ENCODE results near the gene ADPGK. TPM values are rescaled to one million over a fixed set of nuclear protein-coding genes. Genes with fewer than 3 reads are reported as not detected.
"Not testable (repeated sequence)": the region's sequence is repeated elsewhere in the genome, so short reads cannot be mapped to it uniquely, and the experiment has no call there.

The ADPGK gene
- total RNA-seq, 1 experiment from 2014 or later = 52.9 TPM

- H3K9me2 ChIP-seq (replicated peaks; ENCODE audit: low read length) = no peaks in the 10 kb centered on the region
- H4K20me1 ChIP-seq (ENCODE audit: low read length) = no peaks in the 10 kb centered on the region
- intact Hi-C loops (cut with micrococcal nuclease) = no loop called here
- no peak overlapping the region for H3K9ac ChIP-seq (ENCODE audit: low read length)
- no peaks in the 10 kb centered on the region for H3F3A ChIP-seq (ENCODE audit: low read length, unreplicated experiment)
- DNase-seq = peak; percentile 27
- H3K4me1 ChIP-seq (ENCODE audit: insufficient read depth, low read length) = no peaks in the 10 kb centered on the region
- H2AFZ ChIP-seq (ENCODE audit: low read length) = no peak overlapping the region
- no peaks in the 10 kb centered on the region for H3K36me3 ChIP-seq (ENCODE audit: low read depth, low read length)
- ChIA-PET CTCF (no interaction called here), POLR2A (ENCODE audit: unreplicated experiment) (no interaction called here)
- H3K79me2 ChIP-seq (ENCODE audit: low read length) = no peaks in the 10 kb centered on the region
- no peak overlapping the region for H3K4me2 ChIP-seq (ENCODE audit: low read length)
- H3K27me3 ChIP-seq (ENCODE audit: low read length) = peaks cover 21% of the 10 kb centered on the region
- TF ChIP-seq EZH2phosphoT487 (IDR thresholded peaks at IDR 0.05; ENCODE audit: borderline replicate concordance, low read length) (no peak), CTCF (conservative IDR thresholded peaks at IDR 0.05; ENCODE audit: low read depth, low read length) (no peak), EZH2 (IDR thresholded peaks at IDR 0.05; ENCODE audit: low read length, unreplicated experiment) (no peak)
- H3K9me3 ChIP-seq (ENCODE audit: low read length) = no peaks in the 10 kb centered on the region
- no peak for ATAC-seq
- H3K4me3 ChIP-seq (ENCODE audit: low read length) = no peak overlapping the region
- no peak overlapping the region for H3K27ac ChIP-seq (ENCODE audit: low read length)
- no TSS peak for BruUV-seq (replicated peaks)
These were observed 29.9 kb upstream of the ADPGK start for GRCh38 chr15:72813345-72814004.

- H3K4me2 ChIP-seq (ENCODE audit: low read length) = no peak overlapping the region
- no peak overlapping the region for H3K27ac ChIP-seq (ENCODE audit: low read length)
- no TSS peak for BruUV-seq (replicated peaks)
- POLR2A ChIA-PET (ENCODE audit: unreplicated experiment) = no interaction called here
- H3K4me3 ChIP-seq (ENCODE audit: low read length) = no peak overlapping the region
- H3K36me3 ChIP-seq (ENCODE audit: low read depth, low read length) = no peaks in the 10 kb centered on the region
- H2AFZ ChIP-seq (ENCODE audit: low read length) = no peak overlapping the region
- no peak for ATAC-seq
- intact Hi-C loops (cut with micrococcal nuclease) = no loop called here
- no peaks in the 10 kb centered on the region for H3F3A ChIP-seq (ENCODE audit: low read length, unreplicated experiment)
- H3K79me2 ChIP-seq (ENCODE audit: low read length) = no peaks in the 10 kb centered on the region
- no peak for DNase-seq
- H3K27me3 ChIP-seq (ENCODE audit: low read length) = peaks cover 3% of the 10 kb centered on the region; the same call in 1 of the 2 replicates
- no peak for TF ChIP-seq EZH2 (IDR thresholded peaks at IDR 0.05; ENCODE audit: low read length, unreplicated experiment)
- TF ChIP-seq EZH2phosphoT487 (IDR thresholded peaks at IDR 0.05; ENCODE audit: borderline replicate concordance, low read length) = no peak
- no peak for TF ChIP-seq CTCF (conservative IDR thresholded peaks at IDR 0.05; ENCODE audit: low read depth, low read length)
- no peaks in the 10 kb centered on the region for H3K9me3 ChIP-seq (ENCODE audit: low read length)
- no peak overlapping the region for H3K9ac ChIP-seq (ENCODE audit: low read length)
- no peaks in the 10 kb centered on the region for H4K20me1 ChIP-seq (ENCODE audit: low read length)
- CTCF ChIA-PET = no interaction called here
- H3K9me2 ChIP-seq (replicated peaks; ENCODE audit: low read length) = no peaks in the 10 kb centered on the region
- H3K4me1 ChIP-seq (ENCODE audit: insufficient read depth, low read length) = no peaks in the 10 kb centered on the region
These were observed 25.8 kb upstream of the ADPGK start for GRCh38 chr15:72809329-72809728.

- ATAC-seq; H3K9me2 ChIP-seq (replicated peaks; ENCODE audit: low read length); H2AFZ ChIP-seq (ENCODE audit: low read length); H3K4me2 ChIP-seq (ENCODE audit: low read length); CTCF ChIA-PET; H3K9ac ChIP-seq (ENCODE audit: low read length); H3K36me3 ChIP-seq (ENCODE audit: low read depth, low read length); H3K4me1 ChIP-seq (ENCODE audit: insufficient read depth, low read length); intact Hi-C loops (cut with micrococcal nuclease); H3K27me3 ChIP-seq (ENCODE audit: low read length); H4K20me1 ChIP-seq (ENCODE audit: low read length); BruUV-seq (replicated peaks); POLR2A ChIA-PET (ENCODE audit: unreplicated experiment); H3K79me2 ChIP-seq (ENCODE audit: low read length); H3F3A ChIP-seq (ENCODE audit: low read length, unreplicated experiment); H3K27ac ChIP-seq (ENCODE audit: low read length); H3K9me3 ChIP-seq (ENCODE audit: low read length); DNase-seq; H3K4me3 ChIP-seq (ENCODE audit: low read length): not testable (repeated sequence)
These were observed 23.8 kb upstream of the ADPGK start for GRCh38 chr15:72807346-72807745.

All from PC-3 (cell line).